Activated T-cell treated with anti-CD3 and anti-CD28 coated beads for 1 hour (primary cell): Measurements from ENCODE around the gene GOLGA8N.
A peak's percentile ranks its signal among the peaks of the same experiment; 100 is the strongest.
"Not testable (repeated sequence)": the region's sequence is repeated elsewhere in the genome, so short reads cannot be mapped to it uniquely, and the experiment has no call there.

Experiments used
- DNase-seq: peaks from one replicate; pipeline ENCODE4 v3.0.0-alpha.2; 2020; ENCODE audit warnings: low read depth

Gene GOLGA8N

GRCh38 chr15:32593151-32593550, at the start of gene GOLGA8N:
TSS of gene GOLGA8N (plus strand) at chr15:32593456.
- not testable (repeated sequence) for DNase-seq

GRCh38 chr15:32543456-32543855, 49.8 kb upstream of the GOLGA8N start:
- DNase-seq: not testable (repeated sequence)

GRCh38 chr15:32545129-32545528, 48.1 kb upstream of the GOLGA8N start:
- DNase-seq: not testable (repeated sequence)

GRCh38 chr15:32554587-32554986, 38.7 kb upstream of the GOLGA8N start:
- DNase-seq: not testable (repeated sequence)

- DNase-seq: not testable (repeated sequence)
Measured at GRCh38 chr15:32562198-32562597, 31.1 kb upstream of the GOLGA8N start.

GRCh38 chr15:32568988-32569387, 24.3 kb upstream of the GOLGA8N start:
- not testable (repeated sequence) for DNase-seq

GRCh38 chr15:32578482-32578881, 14.8 kb upstream of the GOLGA8N start:
- DNase-seq: not testable (repeated sequence)

GRCh38 chr15:32585844-32586243, 7.4 kb upstream of the GOLGA8N start:
- not testable (repeated sequence) for DNase-seq

GRCh38 chr15:32609518-32609917, 16.3 kb downstream of the GOLGA8N start:
- not testable (repeated sequence) for DNase-seq

GRCh38 chr15:32610719-32611118, 17.5 kb downstream of the GOLGA8N start:
- not testable (repeated sequence) for DNase-seq

- DNase-seq: not testable (repeated sequence)
Measured at GRCh38 chr15:32614712-32615050, 21.4 kb downstream of the GOLGA8N start.

- DNase-seq: peak; percentile 69
Measured at GRCh38 chr15:32615051-32615870, 22.0 kb downstream of the GOLGA8N start, which contains the start of gene ARHGAP11A. TSS of gene ARHGAP11A (plus strand) at chr15:32615504. CDS start at chr15:32616212, 708 bp downstream.

GRCh38 chr15:32615871-32616426, 22.7 kb downstream of the GOLGA8N start:
- DNase-seq: not testable (repeated sequence)

GRCh38 chr15:32636410-32636809, 43.2 kb downstream of the GOLGA8N start:
- DNase-seq: no peak

- DNase-seq: no peak
Measured at GRCh38 chr15:32636908-32637567, 43.8 kb downstream of the GOLGA8N start.

GRCh38 chr15:32637704-32638103, 44.4 kb downstream of the GOLGA8N start:
- DNase-seq: no peak

- no peak for DNase-seq
Measured at GRCh38 chr15:32641517-32642059, 48.3 kb downstream of the GOLGA8N start, which contains the start of gene SCG5. TSS of gene SCG5 (plus strand) at chr15:32641710. CDS start at chr15:32643593, 1,883 bp downstream.

- no peak for DNase-seq
Measured at GRCh38 chr15:32642667-32643435, 49.6 kb downstream of the GOLGA8N start.

GRCh38 chr15:32643907-32644445, 50.7 kb downstream of the GOLGA8N start:
- DNase-seq: no peak

- no peak for DNase-seq
Measured at GRCh38 chr15:32646291-32646690, 53.0 kb downstream of the GOLGA8N start.

GRCh38 chr15:32649342-32649741, 56.1 kb downstream of the GOLGA8N start:
- DNase-seq: no peak
